ENCODE results near the gene CEMIP. TPM values are rescaled to one million over a fixed set of nuclear protein-coding genes. Genes with fewer than 3 reads are reported as not detected.
"Not testable (repeated sequence)": the region's sequence is repeated elsewhere in the genome, so short reads cannot be mapped to it uniquely, and the experiment has no call there.

The CEMIP gene
- total RNA-seq, 4 donors from 2014 or later: 0.27 to 0.32 TPM; not detected in 2

- no peaks in the 10 kb centered on the region for H3K27me3 ChIP-seq
- H3K36me3 ChIP-seq: peaks cover 0 to 10% (median 0%) of the 10 kb centered on the region in 4 donors
- DNase-seq: no peak
- intact Hi-C loops (cut with DNase I; ENCODE audit: low total_unique reads) (no loop called here), in situ Hi-C loops (cut with MboI; ENCODE audit: low pct_ligation_motif_present in 1 of 4, low pct_unique_long_range_greater_than_20kb in 1 of 4, low sequenced_read_pairs in 3 of 4) (loop anchor here (25.0 kb wide), 2 partner anchors 167 to 392 kb away; partner anchors contain the start of gene CEMIP (in 2 of the 4))
- no peak overlapping the region for H3K4me3 ChIP-seq
- H3K4me1 ChIP-seq: no peaks in the 10 kb centered on the region
- TF ChIP-seq POLR2A (IDR thresholded peaks at IDR 0.05): no peak
- no peak for TF ChIP-seq EP300 (IDR thresholded peaks at IDR 0.05; ENCODE audit: low read depth)
- TF ChIP-seq CTCF (IDR thresholded peaks at IDR 0.05): no peak
- TF ChIP-seq POLR2AphosphoS5 (IDR thresholded peaks at IDR 0.05): no peak
- WGBS, 2 donors (ENCODE audit: low coverage in 1 of 2): 90 to 93% methylated on average over 2 to 9 of the region's 9 CpGs
- no peaks in the 10 kb centered on the region for H3K9me3 ChIP-seq
- H3K27ac ChIP-seq: no peak overlapping the region
Observed at GRCh38 chr15:80953953-80954778, 175.0 kb downstream of the CEMIP start.

- H3K27ac ChIP-seq; H3K4me3 ChIP-seq; H3K4me1 ChIP-seq; H3K36me3 ChIP-seq; H3K9me3 ChIP-seq; intact Hi-C loops (cut with DNase I; ENCODE audit: low total_unique reads); DNase-seq; H3K27me3 ChIP-seq: not testable (repeated sequence)
- in situ Hi-C loops (cut with MboI; ENCODE audit: low pct_ligation_motif_present in 1 of 4, low pct_unique_long_range_greater_than_20kb in 1 of 4, low sequenced_read_pairs in 3 of 4): loop anchor here (25.0 kb wide), 2 partner anchors 169 to 394 kb away; partner anchors contain the start of gene CEMIP (in 2 of the 4)
- 91 to 94% methylated on average over 8 to 19 of the region's 19 CpGs for WGBS, 2 donors (ENCODE audit: low coverage in 1 of 2)
Observed at GRCh38 chr15:80955571-80956452, 176.6 kb downstream of the CEMIP start.

GRCh38 chr15:80957556-80957955, 178.4 kb downstream of the CEMIP start:
- DNase-seq: no peak
- intact Hi-C loops (cut with DNase I; ENCODE audit: low total_unique reads): no loop called here
- no peak overlapping the region for H3K4me3 ChIP-seq
- in situ Hi-C loops (cut with MboI; ENCODE audit: low pct_ligation_motif_present in 1 of 4, low pct_unique_long_range_greater_than_20kb in 1 of 4, low sequenced_read_pairs in 3 of 4): loop anchor here (25.0 kb wide), 2 partner anchors 170 to 395 kb away; partner anchors contain the start of gene CEMIP (in 2 of the 4)
- H3K36me3 ChIP-seq: no peaks in the 10 kb centered on the region
- no peak for TF ChIP-seq CTCF (IDR thresholded peaks at IDR 0.05)
- TF ChIP-seq POLR2A (IDR thresholded peaks at IDR 0.05): no peak
- no peak for TF ChIP-seq EP300 (IDR thresholded peaks at IDR 0.05; ENCODE audit: low read depth)
- TF ChIP-seq POLR2AphosphoS5 (IDR thresholded peaks at IDR 0.05): no peak
- H3K4me1 ChIP-seq: no peaks in the 10 kb centered on the region
- no peaks in the 10 kb centered on the region for H3K27me3 ChIP-seq
- no peaks in the 10 kb centered on the region for H3K9me3 ChIP-seq
- H3K27ac ChIP-seq: no peak overlapping the region
- 33 to 96% methylated on average over 1 to 2 of the region's 2 CpGs for WGBS, 2 donors (ENCODE audit: low coverage in 1 of 2)

- no peaks in the 10 kb centered on the region for H3K9me3 ChIP-seq
- in situ Hi-C loops (cut with MboI; ENCODE audit: low pct_ligation_motif_present in 1 of 4, low pct_unique_long_range_greater_than_20kb in 1 of 4, low sequenced_read_pairs in 3 of 4): loop anchor here (25.0 kb wide), 2 partner anchors 171 to 396 kb away; partner anchors contain the start of gene CEMIP (in 2 of the 4)
- intact Hi-C loops (cut with DNase I; ENCODE audit: low total_unique reads): no loop called here
- H3K4me3 ChIP-seq: no peak overlapping the region
- H3K27ac ChIP-seq: no peak overlapping the region
- H3K36me3 ChIP-seq: no peaks in the 10 kb centered on the region
- TF ChIP-seq POLR2AphosphoS5 (IDR thresholded peaks at IDR 0.05) (no peak), POLR2A (IDR thresholded peaks at IDR 0.05) (no peak), CTCF (IDR thresholded peaks at IDR 0.05) (no peak), EP300 (IDR thresholded peaks at IDR 0.05; ENCODE audit: low read depth) (no peak)
- no peak for DNase-seq
- H3K4me1 ChIP-seq: no peaks in the 10 kb centered on the region
- 88 to 90% methylated on average over 2 of the region's 2 CpGs for WGBS, 2 donors (ENCODE audit: low coverage in 1 of 2)
- H3K27me3 ChIP-seq: no peaks in the 10 kb centered on the region
Observed at GRCh38 chr15:80957976-80958375, 178.8 kb downstream of the CEMIP start.

Measured in transverse colon (tissue), 4 donors.